Neural cell (in vitro differentiated cells): ENCODE results near the gene TLE7.

Experiments
- CTCF ChIP-seq: fragments of 450-650 bp; IDR thresholded peaks from 2 replicates; pipeline ENCODE4 v1.5.1; 2014; ENCODE audit warnings: antibody characterized with exemption, mild to moderate bottlenecking, moderate library complexity; ENCODE audit not compliant: poor library complexity, severe bottlenecking
- EP300 ChIP-seq: fragments of 450-650 bp; conservative IDR thresholded peaks from 2 replicates; pipeline ENCODE4 v1.6.1; 2014; ENCODE audit warnings: antibody characterized with exemption, mild to moderate bottlenecking, moderate library complexity; ENCODE audit not compliant: poor library complexity, severe bottlenecking
- EZH2 ChIP-seq: fragments of 200-600, 300-800 bp; shearing (Covaris generic), sonication (generic); IDR thresholded peaks from 2 replicates; pipeline ENCODE4 v1.6.1; 2014; ENCODE audit warnings: antibody characterized with exemption, low read length, borderline replicate concordance, mild to moderate bottlenecking; ENCODE audit not compliant: insufficient read depth, poor library complexity, severe bottlenecking
- MXI1 ChIP-seq: fragments of 450-650 bp; conservative IDR thresholded peaks from 2 replicates; pipeline ENCODE4 v1.6.1; 2014; ENCODE audit warnings: antibody characterized with exemption, mild to moderate bottlenecking; ENCODE audit not compliant: poor library complexity, severe bottlenecking
- POLR2AphosphoS5 ChIP-seq: IDR thresholded peaks from 2 replicates; pipeline ENCODE4 v1.6.1; 2012
- RAD21 ChIP-seq: fragments of 450-650 bp; conservative IDR thresholded peaks from 2 replicates; pipeline ENCODE4 v1.6.1; 2014; ENCODE audit warnings: antibody characterized with exemption, mild to moderate bottlenecking, moderate library complexity
- REST ChIP-seq: IDR thresholded peaks from 2 replicates; pipeline ENCODE4 v1.6.1; 2012; ENCODE audit warnings: borderline replicate concordance
- SMC3 ChIP-seq: fragments of 450-650 bp; conservative IDR thresholded peaks from 2 replicates; pipeline ENCODE4 v1.6.1; 2014; ENCODE audit warnings: antibody characterized with exemption, mild to moderate bottlenecking, moderate library complexity; ENCODE audit not compliant: poor library complexity
- TAF1 ChIP-seq: IDR thresholded peaks from 2 replicates; pipeline ENCODE4 v1.6.1; 2012; ENCODE audit warnings: low read depth

DNA sequence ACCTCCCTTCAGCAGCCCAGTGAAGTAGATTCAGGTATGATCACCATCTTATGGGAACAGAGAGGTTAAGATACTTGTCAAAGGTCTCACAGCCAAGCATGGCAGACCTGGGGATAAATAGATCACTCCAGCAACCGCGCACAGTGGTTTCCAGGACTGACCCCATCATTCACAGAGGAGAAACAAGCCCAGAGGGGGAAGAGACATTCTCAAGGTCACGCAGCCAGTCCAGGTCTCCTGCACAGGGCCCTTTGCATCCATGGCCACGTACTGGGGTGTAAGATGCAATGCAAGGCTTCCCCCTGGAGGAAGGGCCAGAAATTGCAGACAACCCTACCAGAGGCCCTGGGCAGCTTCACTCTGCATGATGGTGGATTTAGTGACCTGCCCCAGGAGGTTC lies 19.9 kb downstream of the TLE7 start:
- TF ChIP-seq TAF1, result no peak
- TF ChIP-seq CTCF, result no peak
- TF ChIP-seq REST, result no peak
- TF ChIP-seq EP300, result no peak
- TF ChIP-seq EZH2, result no peak
- TF ChIP-seq RAD21, result no peak
- TF ChIP-seq POLR2AphosphoS5, result no peak
- TF ChIP-seq SMC3, result no peak
- no peak for TF ChIP-seq MXI1
